Loucy (cell line): Measurements from ENCODE around the gene IL1B.

Experiments
- CTCF ChIP-seq: fragments of 200-600 bp; sonication (generic); conservative IDR thresholded peaks from 2 replicates; pipeline ENCODE4 v1.5.1; 2014; ENCODE audit warnings: mild to moderate bottlenecking, antibody characterized with exemption, low read length
- EZH2phosphoT487 ChIP-seq: fragments of 200-600 bp; IDR thresholded peaks from 2 replicates; pipeline ENCODE4 v1.6.1; 2018; ENCODE audit warnings: antibody characterized with exemption, mild to moderate bottlenecking, moderate library complexity, borderline replicate concordance

GRCh38 chr2:112827604-112828185, 8.9 kb downstream of the IL1B start:
- TF ChIP-seq CTCF (no peak), EZH2phosphoT487 (no peak)
